Fibroblast of upper back skin (primary cell): ENCODE measurements around the gene OR2L2.
"Not testable (repeated sequence)": the region's sequence is repeated elsewhere in the genome, so short reads cannot be mapped to it uniquely, and the experiment has no call there.

ENCODE experiments used
- DNase-seq: peaks from one replicate; pipeline ENCODE4 v3.0.0-alpha.2; 2013

Gene OR2L2, protein sequence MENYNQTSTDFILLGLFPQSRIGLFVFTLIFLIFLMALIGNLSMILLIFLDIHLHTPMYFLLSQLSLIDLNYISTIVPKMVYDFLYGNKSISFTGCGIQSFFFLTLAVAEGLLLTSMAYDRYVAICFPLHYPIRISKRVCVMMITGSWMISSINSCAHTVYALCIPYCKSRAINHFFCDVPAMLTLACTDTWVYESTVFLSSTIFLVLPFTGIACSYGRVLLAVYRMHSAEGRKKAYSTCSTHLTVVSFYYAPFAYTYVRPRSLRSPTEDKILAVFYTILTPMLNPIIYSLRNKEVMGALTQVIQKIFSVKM

DNA sequence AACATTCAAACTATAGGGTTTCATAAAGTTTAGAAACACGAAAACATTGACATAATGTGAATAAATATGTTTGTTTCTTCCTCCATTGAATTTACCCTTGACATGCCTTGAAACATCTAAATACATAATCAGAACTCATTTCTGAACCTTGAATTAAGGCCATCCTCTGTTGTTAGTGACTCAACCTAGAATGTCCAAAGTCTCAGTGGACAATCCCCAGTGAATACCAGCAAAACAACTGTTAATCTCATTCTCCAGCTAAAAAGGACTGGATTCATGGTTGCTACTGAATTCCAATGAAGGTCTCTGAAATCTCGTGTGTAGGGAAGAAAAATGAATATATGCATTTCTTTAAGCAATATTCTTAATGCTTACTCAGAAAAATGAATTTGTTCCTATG lies at the start of gene OR2L2:
TSS of gene OR2L2 (plus strand) at position 301 of the 400 bp plus-strand sequence. CDS start 8,198 bp downstream, outside the sequence.
- DNase-seq, result no peak

DNA sequence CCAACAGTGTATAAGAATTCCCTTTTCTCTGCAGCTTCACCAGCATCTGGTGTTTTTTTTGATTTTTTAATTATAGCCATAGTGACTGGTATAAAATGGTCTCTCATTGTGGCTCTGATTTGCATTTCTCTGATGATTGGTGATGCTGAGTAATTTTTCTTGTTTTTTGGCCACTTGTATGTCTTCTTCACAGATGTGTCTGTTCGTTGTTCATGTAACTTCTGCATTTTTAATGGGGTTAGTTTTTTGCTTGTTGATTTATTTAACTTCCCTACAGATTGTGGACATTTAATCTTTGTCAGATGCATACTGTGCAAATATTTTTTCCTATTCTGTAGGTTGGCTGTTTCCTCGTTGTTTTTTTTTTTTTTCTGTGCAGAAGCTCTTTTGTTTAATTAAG lies 36.9 kb upstream of the OR2L2 start:
- no peak for DNase-seq

DNA sequence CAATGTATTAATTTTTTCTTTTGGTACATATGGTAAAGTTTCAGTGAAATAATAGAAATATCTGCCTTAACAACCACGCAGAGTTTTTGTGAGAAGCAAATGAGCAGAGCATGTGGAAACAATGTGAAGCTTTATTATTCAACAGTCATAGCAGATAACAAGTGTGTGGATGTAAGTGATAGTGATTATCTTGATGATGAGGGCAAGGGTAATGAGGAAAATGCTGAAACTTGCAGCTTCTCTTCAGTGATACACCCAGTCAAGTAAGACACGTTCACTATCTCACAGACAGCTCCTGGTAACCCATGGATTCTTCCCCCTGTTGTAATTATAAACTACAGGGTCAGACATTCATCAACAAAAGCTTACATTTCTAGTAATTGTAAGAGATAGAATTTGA lies 31.1 kb upstream of the OR2L2 start:
- no peak for DNase-seq

DNA sequence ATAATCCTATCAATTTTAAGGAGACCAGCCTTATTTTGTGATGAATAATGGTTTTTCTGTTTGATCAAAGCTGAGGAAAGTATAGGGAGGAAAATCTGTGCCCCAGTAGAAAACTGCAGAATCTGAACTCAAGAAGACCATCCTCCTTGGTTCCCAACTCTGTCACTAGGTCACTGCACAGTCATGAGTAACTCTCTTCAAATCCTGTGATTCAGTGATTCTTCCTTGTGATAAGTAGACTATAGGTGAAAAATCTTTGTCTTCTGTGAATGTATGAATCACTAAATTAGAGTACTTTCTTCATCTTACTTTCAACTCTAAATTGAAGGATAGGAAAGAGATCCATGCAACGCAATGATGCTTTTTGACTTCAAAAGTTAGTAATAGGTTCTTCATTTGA lies 29.7 kb upstream of the OR2L2 start:
- DNase-seq, result no peak

DNA sequence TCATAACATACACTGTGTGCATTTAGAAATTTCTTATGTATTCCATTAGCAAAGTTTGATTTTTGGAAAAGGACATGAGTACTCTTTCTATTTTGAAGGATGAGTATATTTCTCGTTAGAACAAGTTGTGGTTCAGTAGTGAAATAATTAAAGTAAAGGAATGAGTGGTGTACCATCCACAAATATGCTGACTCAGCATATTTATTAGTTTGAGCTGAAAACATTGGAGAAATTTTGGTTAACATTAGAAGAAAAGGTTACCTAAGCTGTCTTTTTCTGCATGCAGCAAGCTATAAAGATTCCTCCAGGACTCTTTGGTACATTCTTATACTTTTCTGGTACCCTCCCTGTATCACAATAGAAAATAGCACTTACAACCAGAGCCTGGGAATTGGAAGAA lies 22.1 kb upstream of the OR2L2 start:
- DNase-seq, result no peak

DNA sequence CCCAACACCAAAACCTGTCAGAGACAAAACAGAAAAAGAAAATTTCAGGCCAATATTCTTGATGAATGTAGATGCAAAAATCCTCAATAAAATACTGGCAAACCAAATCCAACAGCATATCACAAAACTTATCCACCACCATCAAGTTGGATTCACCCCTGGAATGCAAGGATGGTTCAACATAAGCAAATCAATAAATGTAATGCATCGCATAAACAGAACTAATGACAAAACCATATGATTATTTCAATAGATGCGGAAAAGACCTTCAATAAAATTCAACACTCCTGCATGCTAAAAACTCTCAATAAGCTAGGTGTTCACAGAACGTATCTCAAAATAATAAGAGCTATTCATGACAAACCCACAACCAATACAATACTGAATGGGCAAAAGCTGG lies 20.2 kb upstream of the OR2L2 start:
- DNase-seq, result no peak

DNA sequence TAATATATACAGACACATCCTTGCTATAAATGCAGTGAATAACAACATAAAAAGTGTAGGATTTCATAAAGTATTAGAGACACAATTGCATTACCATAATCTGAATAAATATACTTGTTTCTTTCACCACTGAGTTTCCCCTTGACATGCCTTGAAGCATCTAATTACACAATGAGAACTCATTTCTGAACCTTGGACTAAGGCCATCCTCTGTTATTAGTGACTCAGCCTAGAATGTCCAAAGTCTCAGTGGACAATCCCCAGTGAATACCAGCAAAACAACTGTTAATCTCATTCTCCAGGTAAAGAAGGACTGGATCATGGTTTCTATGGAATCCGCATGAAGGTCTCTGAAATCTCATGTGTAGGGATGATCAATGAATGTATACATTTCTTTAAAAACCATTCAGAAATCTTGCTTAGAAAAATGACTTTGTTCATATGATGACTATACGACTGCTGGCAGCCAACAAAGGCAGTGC lies 16.6 kb upstream of the OR2L2 start, which contains the start of gene OR2L5:
TSS of gene OR2L5 (plus strand) at position 432 of the 482 bp plus-strand sequence. CDS start 8,288 bp downstream, outside the sequence.
- DNase-seq, result no peak

DNA sequence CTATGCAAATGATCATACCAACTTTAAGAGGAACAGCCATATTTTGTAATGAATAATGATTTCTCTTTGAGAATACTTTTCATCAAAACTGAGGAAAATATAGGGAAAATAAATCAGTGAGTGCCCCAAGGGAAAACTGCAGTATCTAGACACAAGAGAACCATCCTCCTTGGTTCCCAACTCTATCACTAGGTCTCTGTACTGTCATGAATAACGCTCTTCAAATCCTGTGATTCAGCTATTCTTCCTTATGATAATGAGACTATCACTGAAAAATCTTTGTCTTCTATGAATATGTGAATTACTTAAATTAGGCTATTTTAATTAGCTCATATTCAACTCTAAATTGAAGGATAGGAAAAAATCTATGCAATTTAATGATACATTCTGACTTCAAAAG lies 14.1 kb upstream of the OR2L2 start:
- DNase-seq, result no peak

DNA sequence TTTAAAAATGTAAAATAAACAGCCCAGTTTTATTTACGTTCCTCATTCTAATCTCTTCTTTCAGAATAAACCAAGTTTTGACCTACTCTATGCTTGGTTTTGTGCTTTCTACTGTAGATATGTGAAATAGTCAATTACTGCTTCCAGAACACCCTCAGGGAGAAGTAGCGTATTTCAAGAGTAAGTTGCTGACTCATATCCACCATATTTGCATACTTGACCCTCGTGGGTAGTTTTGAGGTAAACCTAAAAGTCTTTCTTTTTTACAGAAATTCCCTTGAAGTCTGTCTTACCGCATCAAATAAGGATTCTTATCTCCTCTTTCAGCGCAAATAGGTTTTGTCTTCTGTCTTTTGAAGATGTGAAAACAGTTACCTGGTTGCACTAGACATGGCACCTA lies 15.3 kb downstream of the OR2L2 start:
- DNase-seq, result no peak

DNA sequence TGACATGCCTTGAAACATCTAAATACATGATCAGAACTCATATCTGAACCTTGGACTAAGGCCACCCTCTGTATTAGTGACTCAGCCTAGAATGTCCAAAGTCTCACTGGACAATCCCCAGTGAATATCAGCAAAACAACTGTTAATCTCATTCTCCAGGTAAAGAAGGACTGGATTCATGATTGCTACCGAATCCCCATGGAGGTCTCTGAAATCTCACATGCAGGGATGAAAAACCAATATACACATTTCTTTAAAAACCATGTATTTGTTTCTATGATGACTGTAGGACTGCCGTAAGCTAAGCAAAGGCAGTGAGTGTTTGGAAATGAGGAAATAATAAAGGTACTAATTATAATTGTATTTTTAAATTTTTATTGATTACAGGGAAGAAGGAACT lies 16.7 kb downstream of the OR2L2 start, which contains the start of gene OR2L3:
TSS of gene OR2L3 (plus strand) at position 301 of the 400 bp plus-strand sequence. CDS start 13,846 bp downstream, outside the sequence.
- no peak for DNase-seq

DNA sequence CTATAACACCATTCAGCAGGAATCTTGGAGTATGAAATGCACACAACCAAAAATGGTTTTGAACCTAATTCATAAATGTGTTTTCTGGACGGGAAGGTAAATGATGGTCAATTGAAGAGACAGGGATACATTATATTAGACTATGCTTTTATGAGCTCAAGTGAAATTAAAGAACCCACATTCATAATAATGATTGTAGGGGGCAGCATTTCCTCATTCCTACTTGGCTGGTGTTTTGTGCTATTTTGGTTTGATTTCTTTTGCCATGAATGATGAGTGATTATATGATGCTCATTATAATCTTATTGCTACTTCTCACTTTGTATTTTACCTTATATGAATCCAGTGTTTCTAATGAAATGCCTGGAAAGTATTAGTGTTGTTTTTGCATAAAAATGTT lies 17.1 kb downstream of the OR2L2 start:
- DNase-seq, result no peak

DNA sequence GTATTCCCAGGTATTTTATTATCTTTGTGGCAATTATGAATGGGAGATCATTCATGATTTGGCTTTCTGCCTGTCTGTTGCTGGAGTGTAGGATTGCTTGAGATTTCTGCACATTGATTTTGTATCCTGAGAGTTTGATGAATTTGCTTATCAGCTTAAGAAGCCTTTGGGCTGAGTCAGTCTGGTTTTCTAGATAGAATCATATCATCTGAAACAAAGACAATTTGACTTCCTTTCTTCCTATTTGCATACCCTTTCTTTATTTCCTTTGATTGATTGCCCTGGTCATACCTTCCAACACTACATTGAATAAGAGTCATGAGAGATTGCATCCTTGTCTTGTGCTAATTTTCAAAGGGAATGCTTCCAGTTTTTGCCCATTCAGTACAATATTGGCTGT lies 24.8 kb downstream of the OR2L2 start:
- DNase-seq, result no peak

DNA sequence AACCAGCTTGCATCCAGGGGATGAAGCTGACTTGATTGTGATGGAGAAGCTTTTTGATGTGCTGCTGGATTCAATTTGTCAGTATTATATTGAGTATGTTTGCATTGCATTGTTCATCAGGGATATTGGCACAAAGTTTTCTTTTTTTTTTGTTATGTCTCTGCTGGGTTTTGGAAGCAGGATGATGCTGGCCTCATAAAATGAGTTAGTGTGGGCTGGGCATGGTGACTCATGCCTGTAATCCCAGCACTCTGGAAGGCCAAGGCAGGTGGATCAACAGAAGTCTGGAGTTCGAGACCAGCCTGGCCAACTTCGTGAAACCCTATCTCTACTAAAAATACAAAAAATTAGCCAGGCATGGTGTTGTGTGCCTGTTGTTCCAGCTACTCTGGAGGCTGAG lies 25.4 kb downstream of the OR2L2 start:
- no peak for DNase-seq

DNA sequence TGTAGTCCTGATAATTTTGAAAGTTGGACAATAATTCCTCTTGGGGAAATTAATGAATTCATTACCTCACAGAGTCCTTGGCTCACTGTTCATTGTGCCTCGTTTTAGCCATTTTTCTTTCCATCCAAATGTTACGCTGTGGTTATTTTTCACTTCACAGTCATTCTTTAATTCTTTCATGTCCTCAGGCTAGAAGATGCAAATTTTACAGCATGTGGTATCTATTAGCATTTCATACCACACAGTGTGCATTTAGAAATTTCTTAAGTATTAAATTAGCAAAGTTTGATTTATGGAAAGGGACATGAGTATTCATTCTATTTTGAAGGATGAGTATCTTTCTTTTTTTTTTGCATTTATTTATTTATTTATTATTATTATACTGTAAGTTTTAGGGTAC lies 35.2 kb downstream of the OR2L2 start:
- no peak for DNase-seq

DNA sequence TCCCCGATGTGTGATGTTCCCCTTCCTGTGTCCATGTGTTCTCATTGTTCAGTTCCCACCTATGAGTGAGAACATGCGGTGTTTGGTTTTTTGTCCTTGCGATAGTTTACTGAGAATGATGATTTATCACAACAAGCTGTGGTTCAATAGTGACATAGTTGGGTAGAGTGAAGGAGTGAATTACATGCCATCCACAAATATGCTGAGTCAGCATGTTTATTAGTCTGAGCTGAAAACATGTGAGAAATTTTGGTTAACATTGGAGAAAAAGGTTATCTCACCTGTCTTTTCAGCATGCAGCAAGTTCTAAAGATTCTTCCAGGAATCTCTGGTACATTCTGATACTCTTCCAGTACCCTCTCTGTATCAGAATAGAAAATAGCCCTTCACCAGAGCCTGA lies 35.7 kb downstream of the OR2L2 start:
- DNase-seq, result no peak

DNA sequence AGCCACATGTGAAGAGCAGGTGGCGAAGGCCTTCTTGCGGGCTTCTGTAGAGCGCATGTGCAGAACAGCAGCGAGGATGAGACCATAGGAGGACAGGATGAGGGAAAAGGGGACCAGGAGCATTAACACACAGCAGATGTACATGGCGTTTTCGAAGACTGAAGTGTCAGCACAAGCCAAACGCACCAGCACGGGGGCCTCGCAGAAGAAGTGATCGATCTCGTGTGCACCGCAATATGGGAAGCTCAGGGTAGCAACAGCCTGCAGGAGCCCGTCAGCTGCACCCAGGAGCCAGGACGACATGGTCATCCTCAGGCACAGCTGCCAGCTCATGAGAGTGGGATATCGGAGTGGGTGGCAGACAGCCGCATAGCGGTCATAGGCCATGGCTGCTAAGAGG lies 54.0 kb downstream of the OR2L2 start:
- DNase-seq, result not testable (repeated sequence)
